ENCODE measurements around the gene POLE. TPM values are rescaled to one million over a fixed set of nuclear protein-coding genes. Genes with fewer than 3 reads are reported as not detected.

Gene POLE
- total RNA-seq, 2 donors from 2014 or later = 12.5 to 36.9 TPM

GRCh38 chr12:132619071-132619385 is 68.1 kb downstream of the POLE start:
- Histone ChIP-seq H3K4me1 (peaks cover 4% of the 10 kb centered on the region), H3K4me3 (no peak overlapping the region), H3K27me3 (peaks cover 0 to 17% of the 10 kb centered on the region in 2 donors), H3K36me3 (replicated peaks in 1 of 2; ENCODE audit: insufficient read depth in 1 of 2, low read depth in 2 of 2) (no peaks in the 10 kb centered on the region), H3K9me3 (no peaks in the 10 kb centered on the region), H3K27ac (no peak overlapping the region)
- no peak for ATAC-seq
- intact Hi-C loops (cut with DNase I) = loop anchor here (10.0 kb wide), 1 partner anchor 464 kb away; no protein-coding TSS in a partner anchor
- WGBS, 2 donors = 7% methylated on average over 6 of the region's 28 CpGs; no CpG with 5 or more reads in 1 of the 2 donors
- TF ChIP-seq, protein P1, sequence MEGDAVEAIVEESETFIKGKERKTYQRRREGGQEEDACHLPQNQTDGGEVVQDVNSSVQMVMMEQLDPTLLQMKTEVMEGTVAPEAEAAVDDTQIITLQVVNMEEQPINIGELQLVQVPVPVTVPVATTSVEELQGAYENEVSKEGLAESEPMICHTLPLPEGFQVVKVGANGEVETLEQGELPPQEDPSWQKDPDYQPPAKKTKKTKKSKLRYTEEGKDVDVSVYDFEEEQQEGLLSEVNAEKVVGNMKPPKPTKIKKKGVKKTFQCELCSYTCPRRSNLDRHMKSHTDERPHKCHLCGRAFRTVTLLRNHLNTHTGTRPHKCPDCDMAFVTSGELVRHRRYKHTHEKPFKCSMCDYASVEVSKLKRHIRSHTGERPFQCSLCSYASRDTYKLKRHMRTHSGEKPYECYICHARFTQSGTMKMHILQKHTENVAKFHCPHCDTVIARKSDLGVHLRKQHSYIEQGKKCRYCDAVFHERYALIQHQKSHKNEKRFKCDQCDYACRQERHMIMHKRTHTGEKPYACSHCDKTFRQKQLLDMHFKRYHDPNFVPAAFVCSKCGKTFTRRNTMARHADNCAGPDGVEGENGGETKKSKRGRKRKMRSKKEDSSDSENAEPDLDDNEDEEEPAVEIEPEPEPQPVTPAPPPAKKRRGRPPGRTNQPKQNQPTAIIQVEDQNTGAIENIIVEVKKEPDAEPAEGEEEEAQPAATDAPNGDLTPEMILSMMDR (IDR thresholded peaks at IDR 0.05) = no peak
- TF ChIP-seq POLR2A (IDR thresholded peaks at IDR 0.05) = no peak
- no peak for DNase-seq

GRCh38 chr12:132618683-132619043 is 68.5 kb downstream of the POLE start, which contains the start of gene P2RX2:
TSS of gene P2RX2 (plus strand) at chr12:132618776. CDS start at chr12:132618817, 41 bp downstream.
- WGBS, 2 donors = 1% methylated on average over 25 of the region's 49 CpGs; no CpG with 5 or more reads in 1 of the 2 donors
- Histone ChIP-seq H3K4me1 (peaks cover 4% of the 10 kb centered on the region), H3K9me3 (no peaks in the 10 kb centered on the region), H3K36me3 (replicated peaks in 1 of 2; ENCODE audit: insufficient read depth in 1 of 2, low read depth in 2 of 2) (no peaks in the 10 kb centered on the region), H3K4me3 (no peak within 1 kb of the TSS), H3K27me3 (peaks cover 0 to 17% of the 10 kb centered on the region in 2 donors), H3K27ac (no peak within 1 kb of the TSS)
- DNase-seq (peak in 1 of 4 donors; percentile 23), ATAC-seq (no peak)
- TF ChIP-seq, protein P1 (IDR thresholded peaks at IDR 0.05) = no peak
- no peak for TF ChIP-seq POLR2A (IDR thresholded peaks at IDR 0.05)
- intact Hi-C loops (cut with DNase I) = loop anchor here (10.0 kb wide), 1 partner anchor 464 kb away; no protein-coding TSS in a partner anchor

- H3K9me3 ChIP-seq = no peaks in the 10 kb centered on the region
- H3K4me1 ChIP-seq = peaks cover 4% of the 10 kb centered on the region
- no peak for TF ChIP-seq POLR2A (IDR thresholded peaks at IDR 0.05)
- TF ChIP-seq, protein P1 (IDR thresholded peaks at IDR 0.05) = no peak
- H3K4me3 ChIP-seq = no peak overlapping the region
- intact Hi-C loops (cut with DNase I) = loop anchor here (10.0 kb wide), 1 partner anchor 463 kb away; no protein-coding TSS in a partner anchor
- ATAC-seq = no peak
- peak in 1 of 4 donors; percentile 20 for DNase-seq
- no peak overlapping the region for H3K27ac ChIP-seq
- peaks cover 0 to 17% of the 10 kb centered on the region in 2 donors for H3K27me3 ChIP-seq
- no peaks in the 10 kb centered on the region for H3K36me3 ChIP-seq (replicated peaks in 1 of 2; ENCODE audit: insufficient read depth in 1 of 2, low read depth in 2 of 2)
- WGBS, 2 donors = 7 to 25% methylated on average over 19 to 51 of the region's 51 CpGs
These were observed 69.1 kb downstream of the POLE start for GRCh38 chr12:132617822-132618682.

- Histone ChIP-seq H3K27me3 (peaks cover 0 to 17% of the 10 kb centered on the region in 2 donors), H3K27ac (no peak overlapping the region), H3K36me3 (replicated peaks in 1 of 2; ENCODE audit: insufficient read depth in 1 of 2, low read depth in 2 of 2) (no peaks in the 10 kb centered on the region), H3K4me3 (no peak overlapping the region), H3K4me1 (peaks cover 4% of the 10 kb centered on the region), H3K9me3 (no peaks in the 10 kb centered on the region)
- 57 to 86% methylated on average over 3 to 4 of the region's 4 CpGs for WGBS, 2 donors
- TF ChIP-seq, protein P1 (IDR thresholded peaks at IDR 0.05) = no peak
- TF ChIP-seq POLR2A (IDR thresholded peaks at IDR 0.05) = no peak
- DNase-seq (no peak), ATAC-seq (no peak)
- intact Hi-C loops (cut with DNase I) = loop anchor here (10.0 kb wide), 1 partner anchor 462 kb away; no protein-coding TSS in a partner anchor
These were observed 69.9 kb downstream of the POLE start for GRCh38 chr12:132617135-132617701.

Measured in body of pancreas (tissue), 4 donors.